IMR-90 (cell line): ENCODE results near the gene SESN2. TPM values are rescaled to one million over a fixed set of nuclear protein-coding genes. Genes with fewer than 3 reads are reported as not detected.

Source experiments
- ATAC-seq: fragments of 200-7000 bp; cut with Tn5 transposase; 2 replicates; pipeline ENCODE4 v1.9.1; 2020; ENCODE audit warnings: low read depth, mild to moderate bottlenecking, moderate library complexity
- BruUV-seq: library from RNA; stranded (reverse); fragments of 400-500 nt; replicated peaks from 2 replicates; lab custom pipeline; 2021; lab: Mats Ljungman, UMichigan
- CTCF ChIA-PET: fragments of 300-600 bp; formaldehyde crosslinking; extraction: SDS; loops from one replicate; lab custom pipeline; 2021; ENCODE audit warnings: antibody characterized with exemption; lab: Yijun Ruan, JAX
- POLR2A ChIA-PET: fragments of 300-600 bp; sonication (Branson Sonifier 250); formaldehyde crosslinking; loops from one replicate; lab custom pipeline; 2022; ENCODE audit warnings: antibody characterized with exemption; ENCODE audit not compliant: unreplicated experiment; lab: Charles Lee
- DNase-seq: peaks from one replicate; pipeline ENCODE4 v3.0.0; 2013
- H2AFZ ChIP-seq: replicated peaks from 2 replicates; pipeline ENCODE3; 2013; ENCODE audit warnings: low read length, mild to moderate bottlenecking; ENCODE audit not compliant: poor library complexity
- H2AK5ac ChIP-seq: 2 replicates; pipeline ENCODE4 v1.6.1; 2013; ENCODE audit warnings: low read depth, low read length, inconsistent platforms
- H2AK9ac ChIP-seq: replicated peaks from 2 replicates; pipeline ENCODE3; 2013; ENCODE audit warnings: mild to moderate bottlenecking, low read depth, low read length, moderate library complexity; ENCODE audit not compliant: poor library complexity
- H2BK120ac ChIP-seq: 2 replicates; pipeline ENCODE4 v1.6.1; 2013; ENCODE audit warnings: low read depth, low read length, inconsistent platforms
- H2BK15ac ChIP-seq: 3 replicates; pipeline ENCODE4 v1.6.1; 2013; ENCODE audit warnings: low read depth, low read length, inconsistent platforms
- H2BK20ac ChIP-seq: 2 replicates; pipeline ENCODE4 v1.6.1; 2013; ENCODE audit warnings: low read depth, mild to moderate bottlenecking, inconsistent platforms, low read length, moderate library complexity
- H2BK5ac ChIP-seq: 2 replicates; pipeline ENCODE4 v1.6.1; 2013; ENCODE audit warnings: mild to moderate bottlenecking, low read depth, low read length, inconsistent platforms; ENCODE audit not compliant: poor library complexity, severe bottlenecking
- H3K14ac ChIP-seq: replicated peaks from 2 replicates; pipeline ENCODE4 v1.6.1; 2013; ENCODE audit warnings: low read depth, low read length, inconsistent platforms
- H3K18ac ChIP-seq: 2 replicates; pipeline ENCODE4 v1.6.1; 2013; ENCODE audit warnings: low read depth, low read length, control low read depth
- H3K23ac ChIP-seq: 2 replicates; pipeline ENCODE4 v1.6.1; 2013; ENCODE audit warnings: low read depth, low read length, inconsistent platforms
- H3K27ac ChIP-seq: 2 replicates; pipeline ENCODE4 v1.5.1; 2013; ENCODE audit warnings: mild to moderate bottlenecking, control low read depth, low read length; ENCODE audit not compliant: insufficient read depth
- H3K27me3 ChIP-seq: 2 replicates; pipeline ENCODE4 v1.6.1; 2013; ENCODE audit warnings: low read length; ENCODE audit not compliant: control insufficient read depth, insufficient read depth
- H3K36me3 ChIP-seq: 2 replicates; pipeline ENCODE4 v1.6.1; 2013; ENCODE audit warnings: low read length, mixed read lengths; ENCODE audit not compliant: control insufficient read depth, insufficient read depth
- H3K4ac ChIP-seq: 2 replicates; pipeline ENCODE4 v1.6.1; 2013; ENCODE audit warnings: low read depth, low read length, inconsistent platforms
- H3K4me1 ChIP-seq: 2 replicates; pipeline ENCODE4 v1.6.1; 2013; ENCODE audit warnings: low read length, mixed read lengths; ENCODE audit not compliant: control insufficient read depth, insufficient read depth
- H3K4me2 ChIP-seq: 2 replicates; pipeline ENCODE4 v1.6.1; 2013; ENCODE audit warnings: low read depth, mild to moderate bottlenecking, control low read depth, low read length, moderate library complexity
- H3K4me3 ChIP-seq: 2 replicates; pipeline ENCODE4 v1.5.1; 2013; ENCODE audit warnings: low read depth, mild to moderate bottlenecking, control low read depth, low read length, moderate library complexity; ENCODE audit not compliant: insufficient read depth
- H3K56ac ChIP-seq: 2 replicates; pipeline ENCODE4 v1.6.1; 2013; ENCODE audit warnings: low read length, inconsistent platforms; ENCODE audit not compliant: insufficient read depth; ENCODE audit errors: extremely low read depth
- H3K79me1 ChIP-seq, 2 experiments: 2 replicates each; pipeline ENCODE4 v1.6.1; 2013; ENCODE audit warnings: low read length in 2 of 2, inconsistent platforms in 1 of 2, low read depth in 1 of 2
- H3K9ac ChIP-seq: 2 replicates; pipeline ENCODE4 v1.6.1; 2013; ENCODE audit warnings: low read depth, low read length, control low read depth
- H3K9me1 ChIP-seq: 2 replicates; pipeline ENCODE4 v1.6.1; 2013; ENCODE audit warnings: low read length, inconsistent platforms; ENCODE audit not compliant: insufficient read depth
- H3K9me3 ChIP-seq: 2 replicates; pipeline ENCODE4 v1.6.1; 2013; ENCODE audit warnings: low read length; ENCODE audit not compliant: control insufficient read depth, insufficient read depth
- H4K20me1 ChIP-seq: 2 replicates; pipeline ENCODE4 v1.6.1; 2013; ENCODE audit warnings: low read length, inconsistent platforms; ENCODE audit not compliant: insufficient read depth
- H4K5ac ChIP-seq: 2 replicates; pipeline ENCODE4 v1.6.1; 2013; ENCODE audit warnings: mild to moderate bottlenecking, low read depth, low read length, control low read depth
- H4K8ac ChIP-seq, 2 experiments: 2 replicates each; pipeline ENCODE4 v1.6.1; 2013; ENCODE audit warnings: low read depth in 2 of 2, low read length in 2 of 2, control low read depth in 1 of 2, inconsistent platforms in 1 of 2
- H4K91ac ChIP-seq: 2 replicates; pipeline ENCODE4 v1.6.1; 2013; ENCODE audit warnings: low read depth, low read length, inconsistent platforms; ENCODE audit not compliant: insufficient read depth
- BHLHE40 ChIP-seq: fragments of 150-350 bp; IDR thresholded peaks from 2 replicates; pipeline ENCODE4 v1.6.1; 2016; ENCODE audit warnings: mild to moderate bottlenecking, low read depth, low read length
- CEBPB ChIP-seq: IDR thresholded peaks from 2 replicates; pipeline ENCODE4 v1.6.1; 2012; ENCODE audit warnings: low read depth, low read length, improper control_type of control experiment
- CHD1 ChIP-seq: IDR thresholded peaks from 2 replicates; pipeline ENCODE4 v1.6.1; 2012; ENCODE audit warnings: low read depth, low read length, improper control_type of control experiment
- CTCF ChIP-seq: conservative IDR thresholded peaks from 2 replicates; pipeline ENCODE4 v1.5.1; 2012; ENCODE audit warnings: mild to moderate bottlenecking, low read depth, low read length, improper control_type of control experiment
- MAFK ChIP-seq: IDR thresholded peaks from 2 replicates; pipeline ENCODE4 v1.6.1; 2012; ENCODE audit warnings: low read depth, low read length, improper control_type of control experiment
- MAZ ChIP-seq: IDR thresholded peaks from 2 replicates; pipeline ENCODE4 v1.6.1; 2012; ENCODE audit warnings: low read depth, mild to moderate bottlenecking, low read length, improper control_type of control experiment, moderate library complexity, borderline replicate concordance
- MXI1 ChIP-seq: IDR thresholded peaks from 2 replicates; pipeline ENCODE4 v1.6.1; 2012; ENCODE audit warnings: low read depth, mild to moderate bottlenecking, low read length, moderate library complexity, borderline replicate concordance
- NFE2L2 ChIP-seq: fragments of 150-350 bp; IDR thresholded peaks from 2 replicates; pipeline ENCODE4 v1.6.1; 2016; ENCODE audit warnings: low read depth, mild to moderate bottlenecking, low read length
- POLR2A ChIP-seq: IDR thresholded peaks from 2 replicates; pipeline ENCODE4 v1.6.1; 2012; ENCODE audit warnings: mild to moderate bottlenecking, low read depth, low read length
- RAD21 ChIP-seq: IDR thresholded peaks from 2 replicates; pipeline ENCODE4 v1.6.1; 2012; ENCODE audit warnings: low read length, improper control_type of control experiment
- RFX5 ChIP-seq: IDR thresholded peaks from 2 replicates; pipeline ENCODE4 v1.8.0; 2012; ENCODE audit warnings: low read depth, mild to moderate bottlenecking, low read length, moderate library complexity
- WGBS, 2 experiments: methylation state at CpG; one replicate each; pipeline versions ENCODE4 v1.1.5 to v1.1.7; 2013; ENCODE audit warnings: missing lambda C conversion rate in 2 of 2; ENCODE audit not compliant: insufficient read length in 1 of 2; ENCODE audit errors: extremely low coverage in 2 of 2; 5-methylcytosine and 5-hydroxymethylcytosine counted together
- dilution Hi-C: fragments of 300-500 bp; cut with HindIII; formaldehyde crosslinking; loops from one replicate; pipeline ENCODE4 v1.14.3; 2018; ENCODE audit warnings: low sequenced_read_pairs; ENCODE audit not compliant: unreplicated experiment
- in situ Hi-C: fragments of 300-500 bp; cut with MboI; formaldehyde crosslinking; loops from 3 replicates; pipeline ENCODE4 v1.14.3; 2019; ENCODE audit warnings: low sequenced_read_pairs, inconsistent platforms, mixed read lengths
- intact Hi-C: fragments of 100-400 bp; cut with micrococcal nuclease; formaldehyde crosslinking; loops from 2 replicates; pipeline ENCODE4 v1.10.0; 2022
- polyA plus RNA-seq, 3 experiments: library from polyadenylated mRNA; depleted of rRNA; stranded (reverse); fragments of >200 nt; gene quantifications; 2 replicates each; pipeline ENCODE4 v1.2.3, GENCODE V29; 2012; ENCODE audit warnings: low replicate concordance in 1 of 3
- total RNA-seq: library from RNA; depleted of rRNA; stranded (reverse); fragments of >200 nt; gene quantifications from 2 replicates; pipeline ENCODE4 v1.2.3, GENCODE V29; 2012
- TF ChIP-seq, protein P1 (sequence below): fragments of 150-350 bp; IDR thresholded peaks from 2 replicates; pipeline ENCODE4 v1.6.1; 2017; ENCODE audit warnings: mild to moderate bottlenecking, antibody characterized with exemption, low read length, low read depth
- TF ChIP-seq, protein P2 (sequence below): fragments of 150-350 bp; IDR thresholded peaks from 2 replicates; pipeline ENCODE4 v1.6.1; 2016; ENCODE audit warnings: low read depth, mild to moderate bottlenecking, low read length, moderate library complexity, borderline replicate concordance

Gene SESN2
- total and polyA plus RNA-seq, 2 of the 4 experiments (the other 2 are of a cell fraction) = 10.2 to 20.9 TPM

DNA sequence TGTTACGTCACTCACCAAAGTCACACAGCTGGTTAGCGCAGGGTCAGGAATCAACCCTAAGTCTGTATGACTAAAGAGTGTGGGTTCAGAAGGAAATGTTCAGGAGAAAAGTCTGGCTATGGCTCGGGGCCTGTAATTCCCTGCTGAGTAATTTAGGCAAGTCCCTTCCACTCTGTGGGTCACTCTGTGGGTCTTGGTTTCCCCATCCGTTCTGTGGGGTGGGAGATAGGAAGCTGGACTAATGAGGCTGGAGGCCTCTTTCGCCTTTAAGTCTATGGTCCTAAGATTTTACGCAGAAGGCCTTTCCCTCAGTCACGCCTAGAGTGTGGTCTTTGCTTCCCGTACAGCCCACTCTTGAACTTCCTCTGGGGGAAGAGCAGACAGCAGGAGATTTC lies 55.2 kb downstream of the SESN2 start:
- intact Hi-C loops (no loop called here), dilution Hi-C loops (no loop called here), in situ Hi-C loops (no loop called here)
- Histone ChIP-seq H3K4ac (no peak overlapping the region), H3K14ac (no peak overlapping the region), H4K91ac (no peak overlapping the region), H2AK5ac (no peak overlapping the region), H3K9me3 (no peaks in the 10 kb centered on the region), H3K9me1 (no peaks in the 10 kb centered on the region), H3K56ac (no peak overlapping the region), H3K27me3 (no peaks in the 10 kb centered on the region; the same call in 1 of the 2 replicates), H2BK120ac (no peak overlapping the region), H3K23ac (no peak overlapping the region), H4K5ac (no peak overlapping the region), H2BK5ac (no peak overlapping the region), H3K4me1 (peaks cover 3% of the 10 kb centered on the region), H3K27ac (no peak overlapping the region), H3K9ac (no peak overlapping the region), H2BK15ac (no peak overlapping the region), H3K79me1 (no peaks in the 10 kb centered on the region), H3K4me2 (no peak overlapping the region), H2AK9ac (no peak overlapping the region), H4K20me1 (no peaks in the 10 kb centered on the region), H2BK20ac (no peak overlapping the region), H3K18ac (no peak overlapping the region), H2AFZ (no peak overlapping the region), H3K4me3 (no peak overlapping the region), H4K8ac (no peak overlapping the region), H3K36me3 (no peaks in the 10 kb centered on the region)
- no CpG with 5 or more reads among the region's 8 CpGs for WGBS, 2 experiments
- POLR2A ChIA-PET = interaction anchor here (0.6 to 1.0 kb wide), 2 partner anchors 12 to 14 kb away, joined by 3 to 6 read pairs; partner anchors contain the start of gene MED18
- DNase-seq (no peak), ATAC-seq (no peak)
- CTCF ChIA-PET = interaction anchor here (0.6 to 1.1 kb wide), 2 partner anchors 9 to 24 kb away, joined by 3 to 4 read pairs; no protein-coding TSS in a partner anchor
- BruUV-seq = no TSS peak
- TF ChIP-seq, protein P1, sequence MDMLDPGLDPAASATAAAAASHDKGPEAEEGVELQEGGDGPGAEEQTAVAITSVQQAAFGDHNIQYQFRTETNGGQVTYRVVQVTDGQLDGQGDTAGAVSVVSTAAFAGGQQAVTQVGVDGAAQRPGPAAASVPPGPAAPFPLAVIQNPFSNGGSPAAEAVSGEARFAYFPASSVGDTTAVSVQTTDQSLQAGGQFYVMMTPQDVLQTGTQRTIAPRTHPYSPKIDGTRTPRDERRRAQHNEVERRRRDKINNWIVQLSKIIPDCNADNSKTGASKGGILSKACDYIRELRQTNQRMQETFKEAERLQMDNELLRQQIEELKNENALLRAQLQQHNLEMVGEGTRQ = no peak
- TF ChIP-seq, protein P2, sequence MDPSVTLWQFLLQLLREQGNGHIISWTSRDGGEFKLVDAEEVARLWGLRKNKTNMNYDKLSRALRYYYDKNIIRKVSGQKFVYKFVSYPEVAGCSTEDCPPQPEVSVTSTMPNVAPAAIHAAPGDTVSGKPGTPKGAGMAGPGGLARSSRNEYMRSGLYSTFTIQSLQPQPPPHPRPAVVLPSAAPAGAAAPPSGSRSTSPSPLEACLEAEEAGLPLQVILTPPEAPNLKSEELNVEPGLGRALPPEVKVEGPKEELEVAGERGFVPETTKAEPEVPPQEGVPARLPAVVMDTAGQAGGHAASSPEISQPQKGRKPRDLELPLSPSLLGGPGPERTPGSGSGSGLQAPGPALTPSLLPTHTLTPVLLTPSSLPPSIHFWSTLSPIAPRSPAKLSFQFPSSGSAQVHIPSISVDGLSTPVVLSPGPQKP = no peak
- TF ChIP-seq BHLHE40 (no peak), CHD1 (no peak), CEBPB (no peak), MAFK (no peak), POLR2A (no peak), CTCF (no peak), MXI1 (no peak), RFX5 (no peak), MAZ (no peak), RAD21 (no peak), NFE2L2 (no peak)
